Liver (tissue), 9 donors: Measurements from ENCODE around the gene MCM9. TPM values are rescaled to one million over a fixed set of nuclear protein-coding genes. Genes with fewer than 3 reads are reported as not detected.

Source experiments
- DNase-seq: peaks from one replicate; pipeline ENCODE4 v3.0.0-alpha.2; 2017; ENCODE audit warnings: low spot score
- H3K27ac ChIP-seq, 2 donors: one replicate each; pipeline ENCODE4 v1.7.0; 2013; ENCODE audit warnings: inconsistent platforms in 2 of 2, low read length in 2 of 2, control low read depth in 1 of 2, low read depth in 1 of 2, mild to moderate bottlenecking in 1 of 2
- H3K27me3 ChIP-seq, 4 donors: one replicate each; pipeline versions ENCODE4 v1.6.1 to v1.7.0; 2013; ENCODE audit warnings: low read length in 3 of 4, inconsistent platforms in 1 of 4, mild to moderate bottlenecking in 1 of 4, moderate library complexity in 1 of 4; ENCODE audit not compliant: control insufficient read depth in 4 of 4, insufficient read depth in 4 of 4
- H3K36me3 ChIP-seq, 4 donors: one replicate each; pipeline versions ENCODE4 v1.6.1 to v1.7.0; 2013; ENCODE audit warnings: low read length in 3 of 4, mild to moderate bottlenecking in 3 of 4, low read depth in 1 of 4, moderate library complexity in 1 of 4; ENCODE audit not compliant: control insufficient read depth in 4 of 4, insufficient read depth in 3 of 4
- H3K4me1 ChIP-seq, 4 donors: one replicate each; pipeline versions ENCODE4 v1.6.1 to v1.7.0; 2013; ENCODE audit warnings: low read length in 3 of 4, mild to moderate bottlenecking in 3 of 4, moderate library complexity in 1 of 4; ENCODE audit not compliant: control insufficient read depth in 4 of 4, insufficient read depth in 4 of 4
- H3K4me3 ChIP-seq, 3 donors: one replicate each; pipeline versions ENCODE4 v1.6.1 to v1.7.0; 2013; ENCODE audit warnings: low read length in 3 of 3, control low read depth in 1 of 3, low read depth in 1 of 3, mild to moderate bottlenecking in 1 of 3
- H3K9ac ChIP-seq, 2 donors: one replicate each; pipeline ENCODE4 v1.7.0; 2013; ENCODE audit warnings: low read length in 2 of 2, mild to moderate bottlenecking in 2 of 2, moderate library complexity in 2 of 2, control low read depth in 1 of 2, low read depth in 1 of 2
- H3K9me3 ChIP-seq, 4 donors: one replicate each; pipeline versions ENCODE4 v1.6.1 to v1.7.0; 2013; ENCODE audit warnings: low read length in 3 of 4; ENCODE audit not compliant: control insufficient read depth in 4 of 4
- ATF3 ChIP-seq: IDR thresholded peaks from 2 replicates; pipeline ENCODE4 v1.6.1; 2016; ENCODE audit warnings: antibody characterized with exemption
- EGR1 ChIP-seq, 2 donors: IDR thresholded peaks; 2 replicates each; pipeline ENCODE4 v1.6.1; 2016 to 2018; ENCODE audit warnings: antibody characterized with exemption in 2 of 2, low read depth in 2 of 2
- FOXA1 ChIP-seq: IDR thresholded peaks from 2 replicates; pipeline ENCODE4 v1.6.1; 2016; ENCODE audit warnings: antibody characterized with exemption
- FOXA2 ChIP-seq: IDR thresholded peaks from 2 replicates; pipeline ENCODE4 v1.6.1; 2016; ENCODE audit warnings: antibody characterized with exemption
- GABPA ChIP-seq, 2 donors: IDR thresholded peaks in 1 of 2; conservative IDR thresholded peaks in 1 of 2; 2 replicates each; pipeline ENCODE4 v1.6.1; 2016; ENCODE audit warnings: antibody characterized with exemption in 2 of 2, mild to moderate bottlenecking in 1 of 2, moderate library complexity in 1 of 2
- HNF4A ChIP-seq, 2 donors: conservative IDR thresholded peaks; 2 replicates each; pipeline ENCODE4 v1.6.1; 2016; ENCODE audit warnings: antibody characterized with exemption in 2 of 2, mild to moderate bottlenecking in 2 of 2
- JUND ChIP-seq, 2 donors: IDR thresholded peaks; 2 replicates each; pipeline ENCODE4 v1.6.1; 2016; ENCODE audit warnings: antibody characterized with exemption in 2 of 2
- NR2F2 ChIP-seq: IDR thresholded peaks from 2 replicates; pipeline ENCODE4 v1.6.1; 2016; ENCODE audit warnings: antibody characterized with exemption
- RAD21 ChIP-seq, 2 donors: IDR thresholded peaks; 2 replicates each; pipeline ENCODE4 v1.6.1; 2016; ENCODE audit warnings: antibody characterized with exemption in 2 of 2, mild to moderate bottlenecking in 2 of 2
- SP1 ChIP-seq: IDR thresholded peaks from 2 replicates; pipeline ENCODE4 v1.6.1; 2018; ENCODE audit warnings: antibody characterized with exemption, mild to moderate bottlenecking
- TAF1 ChIP-seq: conservative IDR thresholded peaks from 2 replicates; pipeline ENCODE4 v1.6.1; 2016; ENCODE audit warnings: antibody characterized with exemption, mild to moderate bottlenecking
- ZBTB33 ChIP-seq: IDR thresholded peaks from 2 replicates; pipeline ENCODE4 v1.6.1; 2016; ENCODE audit warnings: antibody characterized with exemption
- WGBS: extraction: QIAGEN DNeasy Blood & Tissue Kit; methylation state at CpG from one replicate; pipeline ENCODE4 v1.1.7; 2013; 5-methylcytosine and 5-hydroxymethylcytosine counted together
- polyA plus RNA-seq, 2 donors: library from polyadenylated mRNA; stranded (reverse) in 1 of 2; unstranded in 1 of 2; fragments of 200-250 nt in 1 of 2; fragments of >200 nt in 1 of 2; fragmentation: Nextera tagmentation in 1 of 2; extraction: Ambion mirVana in 1 of 2; gene quantifications; one replicate each; pipeline versions ENCODE4 v1.2.1 to v1.2.3, GENCODE V29; 2013 to 2015
- total RNA-seq, 2 donors: library from RNA; depleted of rRNA; stranded (reverse); fragments of >200 nt; gene quantifications; one replicate each; pipeline ENCODE4 v1.2.3, GENCODE V29; 2014
- TF ChIP-seq, protein P1 (sequence below): IDR thresholded peaks from 2 replicates; pipeline ENCODE4 v1.6.1; 2016; ENCODE audit warnings: antibody characterized with exemption, mild to moderate bottlenecking
- donor health status: healthy.
- donor health status: healthy.
- donor health status: healthy.
- donor health status: healthy.
- donor health status: healthy.

The MCM9 gene
- total and polyA plus RNA-seq, 4 donors, result 3.6 to 17.4 (median 8.7) TPM

GRCh38 chr6:118882314-118882905, 52.5 kb downstream of the MCM9 start (continued):
- TF ChIP-seq, protein P1, sequence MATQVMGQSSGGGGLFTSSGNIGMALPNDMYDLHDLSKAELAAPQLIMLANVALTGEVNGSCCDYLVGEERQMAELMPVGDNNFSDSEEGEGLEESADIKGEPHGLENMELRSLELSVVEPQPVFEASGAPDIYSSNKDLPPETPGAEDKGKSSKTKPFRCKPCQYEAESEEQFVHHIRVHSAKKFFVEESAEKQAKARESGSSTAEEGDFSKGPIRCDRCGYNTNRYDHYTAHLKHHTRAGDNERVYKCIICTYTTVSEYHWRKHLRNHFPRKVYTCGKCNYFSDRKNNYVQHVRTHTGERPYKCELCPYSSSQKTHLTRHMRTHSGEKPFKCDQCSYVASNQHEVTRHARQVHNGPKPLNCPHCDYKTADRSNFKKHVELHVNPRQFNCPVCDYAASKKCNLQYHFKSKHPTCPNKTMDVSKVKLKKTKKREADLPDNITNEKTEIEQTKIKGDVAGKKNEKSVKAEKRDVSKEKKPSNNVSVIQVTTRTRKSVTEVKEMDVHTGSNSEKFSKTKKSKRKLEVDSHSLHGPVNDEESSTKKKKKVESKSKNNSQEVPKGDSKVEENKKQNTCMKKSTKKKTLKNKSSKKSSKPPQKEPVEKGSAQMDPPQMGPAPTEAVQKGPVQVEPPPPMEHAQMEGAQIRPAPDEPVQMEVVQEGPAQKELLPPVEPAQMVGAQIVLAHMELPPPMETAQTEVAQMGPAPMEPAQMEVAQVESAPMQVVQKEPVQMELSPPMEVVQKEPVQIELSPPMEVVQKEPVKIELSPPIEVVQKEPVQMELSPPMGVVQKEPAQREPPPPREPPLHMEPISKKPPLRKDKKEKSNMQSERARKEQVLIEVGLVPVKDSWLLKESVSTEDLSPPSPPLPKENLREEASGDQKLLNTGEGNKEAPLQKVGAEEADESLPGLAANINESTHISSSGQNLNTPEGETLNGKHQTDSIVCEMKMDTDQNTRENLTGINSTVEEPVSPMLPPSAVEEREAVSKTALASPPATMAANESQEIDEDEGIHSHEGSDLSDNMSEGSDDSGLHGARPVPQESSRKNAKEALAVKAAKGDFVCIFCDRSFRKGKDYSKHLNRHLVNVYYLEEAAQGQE, result no peak
- TF ChIP-seq FOXA2, result no peak

GRCh38 chr6:118881440-118882313, 53.3 kb downstream of the MCM9 start:
- no peak overlapping the region for H3K27ac ChIP-seq
- TF ChIP-seq TAF1 (no peak), EGR1 (IDR thresholded peaks at IDR 0.05; ENCODE audit: low read depth in 2 of 2) (no peak), JUND (IDR thresholded peaks at IDR 0.05) (no peak), RAD21 (IDR thresholded peaks at IDR 0.05) (no peak), NR2F2 (no peak), ATF3 (no peak), GABPA (IDR thresholded peaks at IDR 0.05 in 1 of 2, conservative IDR thresholded peaks at IDR 0.05 in 1 of 2) (no peak), FOXA1 (no peak), HNF4A (conservative IDR thresholded peaks at IDR 0.05) (no peak)
- H3K27me3 ChIP-seq, result no peaks in the 10 kb centered on the region
- 92% methylated on average over 9 of the region's 9 CpGs for WGBS
- peaks cover 0 to 2% (median 0%) of the 10 kb centered on the region in 4 donors for H3K36me3 ChIP-seq
- H3K9ac ChIP-seq, result no peak overlapping the region
- DNase-seq, result no peak
- no peak overlapping the region for H3K4me3 ChIP-seq
- peaks cover 0 to 3% (median under 1%) of the 10 kb centered on the region in 4 donors for H3K4me1 ChIP-seq
- no peaks in the 10 kb centered on the region for H3K9me3 ChIP-seq

DNA sequence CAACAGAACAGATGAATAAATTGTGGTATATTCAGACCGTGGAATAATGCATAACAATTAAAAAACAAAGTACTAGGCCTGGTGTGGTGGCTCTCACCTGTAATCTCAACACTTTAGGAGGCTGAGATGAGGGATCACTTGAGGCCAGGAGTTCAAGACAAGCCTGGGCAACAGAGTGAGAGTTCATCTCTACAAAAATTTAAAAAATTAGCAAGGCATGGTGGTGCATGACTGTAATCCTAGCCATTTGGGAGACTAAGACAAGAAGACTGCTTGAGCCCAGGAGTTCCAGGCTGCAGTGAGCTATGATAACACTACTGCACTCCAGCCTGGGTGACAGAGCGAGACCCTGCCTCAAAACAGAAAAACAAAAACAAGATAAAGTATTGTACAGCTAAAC, 57.2 kb downstream of the MCM9 start:
- no peak overlapping the region for H3K4me3 ChIP-seq
- 97% methylated on average over 2 of the region's 2 CpGs for WGBS
- no peak for DNase-seq
- H3K4me1 ChIP-seq, result peaks cover 0 to 3% (median under 1%) of the 10 kb centered on the region in 4 donors
- H3K27me3 ChIP-seq, result no peaks in the 10 kb centered on the region
- TF ChIP-seq TAF1 (no peak), SP1 (no peak), GABPA (IDR thresholded peaks at IDR 0.05 in 1 of 2, conservative IDR thresholded peaks at IDR 0.05 in 1 of 2) (no peak), ATF3 (no peak), ZBTB33 (no peak)
- H3K9ac ChIP-seq, result no peak overlapping the region
- H3K9me3 ChIP-seq, result no peaks in the 10 kb centered on the region
- no peak overlapping the region for H3K27ac ChIP-seq
- H3K36me3 ChIP-seq, result peaks cover 0 to 2% (median 0%) of the 10 kb centered on the region in 4 donors
